ENCODE measurements around the gene PRR9. TPM values are rescaled to one million over a fixed set of nuclear protein-coding genes. Genes with fewer than 3 reads are reported as not detected.

The PRR9 gene
- total and polyA plus RNA-seq, 12 donors, result not detected

- DNase-seq, result no peak
- TF ChIP-seq POLR2A (IDR thresholded peaks at IDR 0.05) (no peak), CTCF (IDR thresholded peaks at IDR 0.05) (no peak)
- Histone ChIP-seq H3K4me3 (no peak overlapping the region), H3K27me3 (peaks cover 2% of the 10 kb centered on the region), H3K27ac (no peak overlapping the region), H3K4me1 (replicated peaks in 1 of 2) (no peaks in the 10 kb centered on the region), H3K36me3 (replicated peaks in 1 of 2) (no peaks in the 10 kb centered on the region), H3K9me3 (replicated peaks in 1 of 3) (no peaks in the 10 kb centered on the region)
- WGBS, 4 donors, result 82 to 90% (median 88%) methylated on average over 1 of the region's 1 CpG
- intact Hi-C loops (cut with DNase I), result no loop called here
These were observed 16.1 kb downstream of the PRR9 start for GRCh38 chr1:153233448-153233847.

- H3K36me3 ChIP-seq (replicated peaks in 1 of 2), result no peaks in the 10 kb centered on the region
- no peak for DNase-seq
- no peak overlapping the region for H3K4me3 ChIP-seq
- no peak for TF ChIP-seq POLR2A (IDR thresholded peaks at IDR 0.05)
- TF ChIP-seq CTCF (IDR thresholded peaks at IDR 0.05), result no peak
- no peaks in the 10 kb centered on the region for H3K9me3 ChIP-seq (replicated peaks in 1 of 3)
- H3K27me3 ChIP-seq, result peaks cover 2% of the 10 kb centered on the region
- 56 to 76% (median 65%) methylated on average over 2 of the region's 2 CpGs for WGBS, 4 donors
- intact Hi-C loops (cut with DNase I), result no loop called here
- no peaks in the 10 kb centered on the region for H3K4me1 ChIP-seq (replicated peaks in 1 of 2)
- no peak overlapping the region for H3K27ac ChIP-seq
These were observed 21.1 kb downstream of the PRR9 start for GRCh38 chr1:153238527-153238926.

GRCh38 chr1:153242160-153242559 lies 24.8 kb downstream of the PRR9 start:
- no peak overlapping the region for H3K4me3 ChIP-seq
- H3K27me3 ChIP-seq, result peaks cover 2% of the 10 kb centered on the region
- intact Hi-C loops (cut with DNase I), result no loop called here
- H3K9me3 ChIP-seq (replicated peaks in 1 of 3), result no peaks in the 10 kb centered on the region
- 67 to 77% (median 75%) methylated on average over 1 of the region's 1 CpG for WGBS, 4 donors
- no peaks in the 10 kb centered on the region for H3K36me3 ChIP-seq (replicated peaks in 1 of 2)
- H3K4me1 ChIP-seq (replicated peaks in 1 of 2), result no peaks in the 10 kb centered on the region
- DNase-seq, result no peak
- TF ChIP-seq POLR2A (IDR thresholded peaks at IDR 0.05), result no peak
- TF ChIP-seq CTCF (IDR thresholded peaks at IDR 0.05), result no peak
- no peak overlapping the region for H3K27ac ChIP-seq

GRCh38 chr1:153245466-153245865 lies 28.1 kb downstream of the PRR9 start:
- Histone ChIP-seq H3K4me3 (no peak overlapping the region), H3K27me3 (peaks cover 6% of the 10 kb centered on the region), H3K4me1 (replicated peaks in 1 of 2) (no peaks in the 10 kb centered on the region), H3K27ac (no peak overlapping the region), H3K36me3 (replicated peaks in 1 of 2) (no peaks in the 10 kb centered on the region), H3K9me3 (replicated peaks in 1 of 3) (no peaks in the 10 kb centered on the region)
- 71 to 79% (median 76%) methylated on average over 4 of the region's 4 CpGs for WGBS, 4 donors
- intact Hi-C loops (cut with DNase I), result no loop called here
- no peak for DNase-seq
- no peak for TF ChIP-seq CTCF (IDR thresholded peaks at IDR 0.05)
- TF ChIP-seq POLR2A (IDR thresholded peaks at IDR 0.05), result no peak
